ENCODE data around the gene AGPAT3. TPM values are rescaled to one million over a fixed set of nuclear protein-coding genes. Genes with fewer than 3 reads are reported as not detected.

The AGPAT3 gene
- total and polyA plus RNA-seq, 5 donors from 2014 or later: 13.3 to 67.8 (median 18.1) TPM

DNA sequence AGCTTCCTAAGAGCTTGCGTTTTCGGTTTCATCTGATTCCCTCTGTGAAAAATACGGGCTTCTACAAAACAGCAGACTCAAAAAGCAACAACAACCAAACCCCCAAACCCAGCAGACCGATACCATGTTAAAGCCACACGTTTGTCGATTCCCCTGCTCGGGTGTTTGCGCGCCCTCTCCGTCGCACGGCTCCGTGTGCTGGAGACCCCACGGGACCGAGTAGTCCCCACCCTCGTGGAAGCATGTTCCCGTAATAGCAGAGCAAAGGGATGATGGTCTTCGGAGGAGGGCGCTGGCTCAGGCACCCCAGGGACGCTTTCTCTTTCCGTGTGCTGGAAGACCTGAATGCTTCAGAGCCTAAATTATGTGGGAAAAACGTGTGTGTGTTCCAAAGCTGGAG lies 42.7 kb downstream of the AGPAT3 start:
- Mint-ChIP-seq H3K9me3 (peaks cover 0 to 6% (median 0%) of the 10 kb centered on the region in 7 donors), H3K4me1 (peaks cover 9 to 21% (median 20%) of the 10 kb centered on the region in 4 donors), H3K27ac (peak overlapping the region in 1 of 3 donors; percentile 60), H3K36me3 (peaks cover 34% of the 10 kb centered on the region), H3K4me3 (no peak overlapping the region), H3K27me3 (no peaks in the 10 kb centered on the region)
- DNase-seq: no peak
- H3K27ac ChIP-seq (ENCODE audit: insufficient read depth, low read length, poor library complexity, severe bottlenecking): no peak overlapping the region
- no peak overlapping the region for H3K4me3 ChIP-seq (ENCODE audit: low read depth, low read length)
- no peak for ATAC-seq (ENCODE audit: low read depth in 2 of 2)
- H3K9me3 ChIP-seq (ENCODE audit: control insufficient read depth in 2 of 2, low read length in 2 of 2): peaks cover 2 to 10% of the 10 kb centered on the region in 2 experiments
- peaks cover 27% of the 10 kb centered on the region for H3K36me3 ChIP-seq (ENCODE audit: control insufficient read depth, insufficient read depth, low read length)
- peaks cover 3% of the 10 kb centered on the region for H3K4me1 ChIP-seq (ENCODE audit: control insufficient read depth, insufficient read depth, low read length, poor library complexity, severe bottlenecking)
- H3K27me3 ChIP-seq (ENCODE audit: control insufficient read depth, insufficient read depth, low read length): no peaks in the 10 kb centered on the region

- Mint-ChIP-seq H3K27me3 (no peaks in the 10 kb centered on the region), H3K27ac (peak overlapping the region in 1 of 3 donors; percentile 60), H3K4me3 (no peak overlapping the region)
Measured at GRCh38 chr21:43908167-43908566, 43.1 kb downstream of the AGPAT3 start.

GRCh38 chr21:43909741-43910400 lies 44.8 kb downstream of the AGPAT3 start:
- no peak overlapping the region for H3K4me3 Mint-ChIP-seq
- peaks cover 7% of the 10 kb centered on the region for H3K4me1 ChIP-seq (ENCODE audit: control insufficient read depth, insufficient read depth, low read length, poor library complexity, severe bottlenecking)
- H3K27ac Mint-ChIP-seq: peak overlapping the region in 1 of 3 donors; percentile 66
- DNase-seq (no peak), ATAC-seq (ENCODE audit: low read depth in 2 of 2) (no peak)
- no peaks in the 10 kb centered on the region for H3K27me3 Mint-ChIP-seq
- H3K4me3 ChIP-seq (ENCODE audit: low read depth, low read length): no peak overlapping the region
- H3K36me3 ChIP-seq (ENCODE audit: control insufficient read depth, insufficient read depth, low read length): peaks cover 21% of the 10 kb centered on the region
- peaks cover 2 to 12% of the 10 kb centered on the region in 2 experiments for H3K9me3 ChIP-seq (ENCODE audit: control insufficient read depth in 2 of 2, low read length in 2 of 2)
- H3K27me3 ChIP-seq (ENCODE audit: control insufficient read depth, insufficient read depth, low read length): no peaks in the 10 kb centered on the region
- H3K9me3 Mint-ChIP-seq: peaks cover 0 to 10% (median 0%) of the 10 kb centered on the region in 7 donors
- no peak overlapping the region for H3K27ac ChIP-seq (ENCODE audit: insufficient read depth, low read length, poor library complexity, severe bottlenecking)
- H3K36me3 Mint-ChIP-seq: peaks cover 35% of the 10 kb centered on the region
- H3K4me1 Mint-ChIP-seq: peaks cover 10 to 23% (median 21%) of the 10 kb centered on the region in 4 donors

More at GRCh38 chr21:43908167-43908566, 43.1 kb downstream of the AGPAT3 start:
- Histone ChIP-seq H3K36me3 (ENCODE audit: control insufficient read depth, insufficient read depth, low read length) (peaks cover 28% of the 10 kb centered on the region), H3K4me3 (ENCODE audit: low read depth, low read length) (no peak overlapping the region), H3K4me1 (ENCODE audit: control insufficient read depth, insufficient read depth, low read length, poor library complexity, severe bottlenecking) (peaks cover 3% of the 10 kb centered on the region), H3K27me3 (ENCODE audit: control insufficient read depth, insufficient read depth, low read length) (no peaks in the 10 kb centered on the region), H3K9me3 (ENCODE audit: control insufficient read depth in 2 of 2, low read length in 2 of 2) (peaks cover 2 to 12% of the 10 kb centered on the region in 2 experiments), H3K27ac (ENCODE audit: insufficient read depth, low read length, poor library complexity, severe bottlenecking) (no peak overlapping the region)
- DNase-seq (no peak), ATAC-seq (ENCODE audit: low read depth in 2 of 2) (no peak)
- H3K9me3 Mint-ChIP-seq: peaks cover 0 to 8% (median 0%) of the 10 kb centered on the region in 7 donors
- peaks cover 10 to 18% (median 18%) of the 10 kb centered on the region in 4 donors for H3K4me1 Mint-ChIP-seq
- H3K36me3 Mint-ChIP-seq: peaks cover 33% of the 10 kb centered on the region

- Mint-ChIP-seq H3K4me3 (peak overlapping the region in 2 of 4 donors; percentile 39 to 56), H3K27me3 (no peaks in the 10 kb centered on the region), H3K9me3 (peaks cover 0 to 10% (median 0%) of the 10 kb centered on the region in 7 donors), H3K4me1 (peaks cover 10 to 23% (median 21%) of the 10 kb centered on the region in 4 donors), H3K27ac (peak overlapping the region in 1 of 3 donors; percentile 66), H3K36me3 (peaks cover 35% of the 10 kb centered on the region)
- H3K27me3 ChIP-seq (ENCODE audit: control insufficient read depth, insufficient read depth, low read length): no peaks in the 10 kb centered on the region
- H3K36me3 ChIP-seq (ENCODE audit: control insufficient read depth, insufficient read depth, low read length): peaks cover 21% of the 10 kb centered on the region
- DNase-seq (no peak), ATAC-seq (ENCODE audit: low read depth in 2 of 2) (no peak)
- H3K4me1 ChIP-seq (ENCODE audit: control insufficient read depth, insufficient read depth, low read length, poor library complexity, severe bottlenecking): peaks cover 7% of the 10 kb centered on the region
- H3K4me3 ChIP-seq (ENCODE audit: low read depth, low read length): no peak overlapping the region
- H3K27ac ChIP-seq (ENCODE audit: insufficient read depth, low read length, poor library complexity, severe bottlenecking): no peak overlapping the region
- peaks cover 2 to 12% of the 10 kb centered on the region in 2 experiments for H3K9me3 ChIP-seq (ENCODE audit: control insufficient read depth in 2 of 2, low read length in 2 of 2)
Measured at GRCh38 chr21:43910460-43910859, 45.4 kb downstream of the AGPAT3 start.

GRCh38 chr21:43911015-43911934 lies 46.3 kb downstream of the AGPAT3 start:
- ATAC-seq (ENCODE audit: low read depth in 2 of 2): no peak
- Mint-ChIP-seq H3K36me3 (peaks cover 27% of the 10 kb centered on the region), H3K4me3 (no peak overlapping the region), H3K27ac (peak overlapping the region in 1 of 3 donors; percentile 17), H3K27me3 (no peaks in the 10 kb centered on the region), H3K4me1 (peaks cover 16 to 24% (median 23%) of the 10 kb centered on the region in 4 donors), H3K9me3 (peaks cover 0 to 10% (median 0%) of the 10 kb centered on the region in 7 donors)
- Histone ChIP-seq H3K4me3 (ENCODE audit: low read depth, low read length) (no peak overlapping the region), H3K9me3 (ENCODE audit: control insufficient read depth in 2 of 2, low read length in 2 of 2) (peaks cover 2 to 12% of the 10 kb centered on the region in 2 experiments), H3K36me3 (ENCODE audit: control insufficient read depth, insufficient read depth, low read length) (peaks cover 18% of the 10 kb centered on the region), H3K4me1 (ENCODE audit: control insufficient read depth, insufficient read depth, low read length, poor library complexity, severe bottlenecking) (peaks cover 11% of the 10 kb centered on the region), H3K27ac (ENCODE audit: insufficient read depth, low read length, poor library complexity, severe bottlenecking) (no peak overlapping the region), H3K27me3 (ENCODE audit: control insufficient read depth, insufficient read depth, low read length) (no peaks in the 10 kb centered on the region)
- no peak for DNase-seq

DNA sequence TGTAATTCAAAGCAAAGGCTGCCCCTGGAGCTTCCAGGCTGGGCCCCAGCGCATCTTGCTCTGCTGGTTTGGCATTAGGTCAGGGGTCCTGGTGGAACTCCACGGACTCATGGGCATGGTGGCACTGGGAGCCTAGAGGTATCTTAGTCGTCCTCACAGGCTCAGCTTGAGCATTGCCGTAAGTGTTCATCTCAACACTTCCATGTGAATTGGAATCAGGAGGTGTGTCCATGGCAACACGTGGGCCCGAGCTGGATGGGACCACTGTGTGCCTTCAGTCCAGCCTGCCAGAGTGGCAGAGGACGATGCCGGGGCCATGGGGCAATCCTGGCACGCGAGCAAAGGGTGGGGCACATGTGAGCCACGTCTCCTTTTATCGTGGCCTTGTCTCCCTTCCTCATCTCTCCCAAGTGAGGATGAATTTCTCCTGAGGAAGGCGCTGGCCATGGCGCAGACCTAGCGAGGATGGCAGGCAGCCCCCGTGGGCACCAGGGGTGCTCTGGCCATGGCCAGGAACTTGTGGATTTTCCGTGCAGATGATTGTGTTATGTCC lies 47.0 kb downstream of the AGPAT3 start:
- Mint-ChIP-seq H3K27ac (peak overlapping the region in 1 of 3 donors; percentile 7), H3K36me3 (peaks cover 25% of the 10 kb centered on the region), H3K9me3 (peaks cover 0 to 10% (median 0%) of the 10 kb centered on the region in 7 donors), H3K4me1 (peaks cover 21 to 32% (median 28%) of the 10 kb centered on the region in 4 donors), H3K4me3 (no peak overlapping the region), H3K27me3 (no peaks in the 10 kb centered on the region)
- H3K4me3 ChIP-seq (ENCODE audit: low read depth, low read length): no peak overlapping the region
- H3K36me3 ChIP-seq (ENCODE audit: control insufficient read depth, insufficient read depth, low read length): peaks cover 13% of the 10 kb centered on the region
- no peaks in the 10 kb centered on the region for H3K27me3 ChIP-seq (ENCODE audit: control insufficient read depth, insufficient read depth, low read length)
- peaks cover 2 to 12% of the 10 kb centered on the region in 2 experiments for H3K9me3 ChIP-seq (ENCODE audit: control insufficient read depth in 2 of 2, low read length in 2 of 2)
- no peak overlapping the region for H3K27ac ChIP-seq (ENCODE audit: insufficient read depth, low read length, poor library complexity, severe bottlenecking)
- DNase-seq: no peak
- no peak for ATAC-seq (ENCODE audit: low read depth in 2 of 2)
- H3K4me1 ChIP-seq (ENCODE audit: control insufficient read depth, insufficient read depth, low read length, poor library complexity, severe bottlenecking): peaks cover 18% of the 10 kb centered on the region

DNA sequence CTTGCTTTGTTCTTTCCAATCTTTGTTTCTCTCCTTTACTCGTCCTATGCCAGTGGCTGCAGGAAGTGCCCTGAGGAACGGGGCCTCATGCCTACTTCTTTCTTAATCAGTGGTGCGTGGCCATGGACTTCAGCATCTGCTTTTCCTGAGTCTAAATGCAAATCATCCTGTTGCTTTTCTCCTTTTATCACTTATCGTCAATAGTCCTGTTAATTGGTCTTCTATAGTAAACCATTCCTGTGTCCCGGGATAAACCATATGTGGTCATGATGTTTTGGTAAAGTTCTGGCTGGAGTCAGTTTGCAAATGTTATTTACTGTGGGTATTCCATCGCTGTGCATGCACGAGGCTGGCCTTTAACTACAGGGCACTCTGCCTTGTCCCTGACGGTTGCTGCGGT lies 47.5 kb downstream of the AGPAT3 start:
- DNase-seq (no peak), ATAC-seq (ENCODE audit: low read depth in 2 of 2) (no peak)
- H3K36me3 Mint-ChIP-seq: peaks cover 25% of the 10 kb centered on the region
- H3K27ac ChIP-seq (ENCODE audit: insufficient read depth, low read length, poor library complexity, severe bottlenecking): no peak overlapping the region
- H3K4me3 Mint-ChIP-seq: peak overlapping the region in 1 of 4 donors; percentile 49
- no peaks in the 10 kb centered on the region for H3K27me3 ChIP-seq (ENCODE audit: control insufficient read depth, insufficient read depth, low read length)
- peaks cover 23% of the 10 kb centered on the region for H3K4me1 ChIP-seq (ENCODE audit: control insufficient read depth, insufficient read depth, low read length, poor library complexity, severe bottlenecking)
- H3K27ac Mint-ChIP-seq: peak overlapping the region in 2 of 3 donors; percentile 1 to 7
- no peaks in the 10 kb centered on the region for H3K27me3 Mint-ChIP-seq
- H3K4me1 Mint-ChIP-seq: peaks cover 21 to 37% (median 33%) of the 10 kb centered on the region in 4 donors
- peaks cover 2 to 12% of the 10 kb centered on the region in 2 experiments for H3K9me3 ChIP-seq (ENCODE audit: control insufficient read depth in 2 of 2, low read length in 2 of 2)
- H3K9me3 Mint-ChIP-seq: peaks cover 0 to 10% (median 0%) of the 10 kb centered on the region in 7 donors
- H3K36me3 ChIP-seq (ENCODE audit: control insufficient read depth, insufficient read depth, low read length): peaks cover 12% of the 10 kb centered on the region
- H3K4me3 ChIP-seq (ENCODE audit: low read depth, low read length): no peak overlapping the region
